GM18526 (cell line): ENCODE measurements around the gene TMEM43.

Source experiments
- POLR2A ChIP-seq: IDR thresholded peaks from 3 replicates; pipeline ENCODE4 v1.6.1; 2011; ENCODE audit not compliant: insufficient read length; ENCODE audit errors: extremely low read depth

The TMEM43 gene

GRCh38 chr3:14120111-14120920 lies 4.5 kb upstream of the TMEM43 start:
- no peak for TF ChIP-seq POLR2A

GRCh38 chr3:14121859-14122258 lies 3.0 kb upstream of the TMEM43 start:
- TF ChIP-seq POLR2A: no peak

- no peak for TF ChIP-seq POLR2A
Observed at GRCh38 chr3:14122301-14122700, 2.6 kb upstream of the TMEM43 start.

GRCh38 chr3:14123308-14124222 lies 1.3 kb upstream of the TMEM43 start:
- TF ChIP-seq POLR2A: no peak

GRCh38 chr3:14124223-14124614 lies 633 bp upstream of the TMEM43 start:
- peak; percentile 48 for TF ChIP-seq POLR2A

GRCh38 chr3:14125193-14126016 lies 553 bp downstream of the TMEM43 start:
- TF ChIP-seq POLR2A: no peak

GRCh38 chr3:14126017-14126886 lies 1.4 kb downstream of the TMEM43 start:
- TF ChIP-seq POLR2A: no peak

GRCh38 chr3:14126887-14127505 lies 2.1 kb downstream of the TMEM43 start:
- no peak for TF ChIP-seq POLR2A

- no peak for TF ChIP-seq POLR2A
Observed at GRCh38 chr3:14127516-14128161, 2.8 kb downstream of the TMEM43 start.

GRCh38 chr3:14128724-14129123 lies 3.9 kb downstream of the TMEM43 start:
- no peak for TF ChIP-seq POLR2A

GRCh38 chr3:14129296-14129695 lies 4.4 kb downstream of the TMEM43 start:
- TF ChIP-seq POLR2A: no peak

- no peak for TF ChIP-seq POLR2A
Observed at GRCh38 chr3:14130230-14130629, 5.4 kb downstream of the TMEM43 start.

- no peak for TF ChIP-seq POLR2A
Observed at GRCh38 chr3:14130707-14131106, 5.9 kb downstream of the TMEM43 start.
